ENCODE measurements around the gene ALOX12B.
A peak's percentile ranks its signal among the peaks of the same experiment; 100 is the strongest.

GRCh38 chr17:8041249-8041928, 46.1 kb downstream of the ALOX12B start:
- TF ChIP-seq POLR2AphosphoS5 (IDR thresholded peaks at IDR 0.05) (peak in 2 of 3 donors; percentile 43 to 49), POLR2A (IDR thresholded peaks at IDR 0.05) (no peak), EP300 (IDR thresholded peaks at IDR 0.05; ENCODE audit: low read depth) (no peak)

Measured in transverse colon (tissue), 3 donors.